Keratinocyte (primary cell): ENCODE data around the gene PLA2G6.

Source experiments
- EZH2 ChIP-seq: IDR thresholded peaks from one replicate; pipeline ENCODE4 v1.6.1; 2012; ENCODE audit warnings: inconsistent platforms, mild to moderate bottlenecking, low read length, moderate library complexity
- TF ChIP-seq, protein P1 (sequence below), 3 experiments: IDR thresholded peaks in 1 of 3; conservative IDR thresholded peaks in 1 of 3; optimal IDR thresholded peaks in 1 of 3; 2 replicates in 2 of 3; 3 replicates in 1 of 3; pipeline versions ENCODE3 to v1.5.1; 2011; ENCODE audit warnings: low read length in 3 of 3, mild to moderate bottlenecking in 3 of 3, moderate library complexity in 2 of 3, control low read depth in 1 of 3, inconsistent platforms in 1 of 3; ENCODE audit not compliant: insufficient read depth in 2 of 3; ENCODE audit errors: extremely low read depth in 1 of 3

DNA sequence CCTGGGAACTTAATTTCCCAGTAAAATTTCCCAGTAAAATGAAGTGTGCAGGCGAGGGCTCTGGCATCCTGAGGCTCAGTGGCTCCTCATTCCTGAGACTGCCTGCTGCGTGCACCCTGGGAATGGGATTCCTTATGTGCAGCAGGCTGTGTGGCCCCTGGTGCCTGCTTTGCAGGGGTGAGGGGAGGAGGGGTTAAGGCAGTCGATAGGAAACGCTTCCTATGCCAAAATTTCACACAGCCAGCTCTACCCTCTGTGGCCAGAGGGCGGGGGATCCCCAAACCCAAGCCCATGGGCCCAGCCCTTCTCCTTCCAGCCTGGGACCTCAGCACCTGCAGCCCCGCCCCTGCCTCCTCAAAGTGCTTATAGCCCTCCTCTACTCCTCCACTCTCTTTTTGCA, 59.0 kb downstream of the PLA2G6 start:
- TF ChIP-seq, protein P1, sequence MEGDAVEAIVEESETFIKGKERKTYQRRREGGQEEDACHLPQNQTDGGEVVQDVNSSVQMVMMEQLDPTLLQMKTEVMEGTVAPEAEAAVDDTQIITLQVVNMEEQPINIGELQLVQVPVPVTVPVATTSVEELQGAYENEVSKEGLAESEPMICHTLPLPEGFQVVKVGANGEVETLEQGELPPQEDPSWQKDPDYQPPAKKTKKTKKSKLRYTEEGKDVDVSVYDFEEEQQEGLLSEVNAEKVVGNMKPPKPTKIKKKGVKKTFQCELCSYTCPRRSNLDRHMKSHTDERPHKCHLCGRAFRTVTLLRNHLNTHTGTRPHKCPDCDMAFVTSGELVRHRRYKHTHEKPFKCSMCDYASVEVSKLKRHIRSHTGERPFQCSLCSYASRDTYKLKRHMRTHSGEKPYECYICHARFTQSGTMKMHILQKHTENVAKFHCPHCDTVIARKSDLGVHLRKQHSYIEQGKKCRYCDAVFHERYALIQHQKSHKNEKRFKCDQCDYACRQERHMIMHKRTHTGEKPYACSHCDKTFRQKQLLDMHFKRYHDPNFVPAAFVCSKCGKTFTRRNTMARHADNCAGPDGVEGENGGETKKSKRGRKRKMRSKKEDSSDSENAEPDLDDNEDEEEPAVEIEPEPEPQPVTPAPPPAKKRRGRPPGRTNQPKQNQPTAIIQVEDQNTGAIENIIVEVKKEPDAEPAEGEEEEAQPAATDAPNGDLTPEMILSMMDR (optimal IDR thresholded peaks at IDR 0.05 in 1 of 3, IDR thresholded peaks at IDR 0.05 in 1 of 3, conservative IDR thresholded peaks at IDR 0.05 in 1 of 3; ENCODE audit: extremely low read depth in 1 of 3, insufficient read depth in 2 of 3, low read length in 3 of 3), result no peak
- TF ChIP-seq EZH2, result no peak
